Sigmoid colon (tissue), 4 donors: Measurements from ENCODE around the gene KIF2A.

Experiments
- EP300 ChIP-seq, 4 donors: sonication (generic); formaldehyde crosslinking; IDR thresholded peaks; one replicate each; pipeline ENCODE4 v1.6.1; 2017; ENCODE audit warnings: antibody characterized with exemption in 4 of 4
- POLR2A ChIP-seq, 2 donors: fragments of 450-650 bp; IDR thresholded peaks; one replicate each; pipeline ENCODE4 v1.6.1; 2016; ENCODE audit warnings: antibody characterized with exemption in 2 of 2, mild to moderate bottlenecking in 2 of 2, moderate library complexity in 2 of 2
- POLR2AphosphoS5 ChIP-seq, 4 donors: sonication (generic); formaldehyde crosslinking; IDR thresholded peaks; one replicate each; pipeline ENCODE4 v1.6.1; 2017; ENCODE audit warnings: antibody characterized with exemption in 4 of 4
- TF ChIP-seq, protein P1 (sequence below), 4 experiments: fragments of 450-650 bp in 3 of 4; fragments of 200-600 bp in 1 of 4; IDR thresholded peaks; one replicate each; pipeline ENCODE4 v1.5.1; 2016 to 2019; ENCODE audit warnings: antibody characterized with exemption in 4 of 4, mild to moderate bottlenecking in 3 of 4, moderate library complexity in 2 of 4

- TF ChIP-seq POLR2AphosphoS5 (IDR thresholded peaks at IDR 0.05), result no peak
- TF ChIP-seq, protein P1, sequence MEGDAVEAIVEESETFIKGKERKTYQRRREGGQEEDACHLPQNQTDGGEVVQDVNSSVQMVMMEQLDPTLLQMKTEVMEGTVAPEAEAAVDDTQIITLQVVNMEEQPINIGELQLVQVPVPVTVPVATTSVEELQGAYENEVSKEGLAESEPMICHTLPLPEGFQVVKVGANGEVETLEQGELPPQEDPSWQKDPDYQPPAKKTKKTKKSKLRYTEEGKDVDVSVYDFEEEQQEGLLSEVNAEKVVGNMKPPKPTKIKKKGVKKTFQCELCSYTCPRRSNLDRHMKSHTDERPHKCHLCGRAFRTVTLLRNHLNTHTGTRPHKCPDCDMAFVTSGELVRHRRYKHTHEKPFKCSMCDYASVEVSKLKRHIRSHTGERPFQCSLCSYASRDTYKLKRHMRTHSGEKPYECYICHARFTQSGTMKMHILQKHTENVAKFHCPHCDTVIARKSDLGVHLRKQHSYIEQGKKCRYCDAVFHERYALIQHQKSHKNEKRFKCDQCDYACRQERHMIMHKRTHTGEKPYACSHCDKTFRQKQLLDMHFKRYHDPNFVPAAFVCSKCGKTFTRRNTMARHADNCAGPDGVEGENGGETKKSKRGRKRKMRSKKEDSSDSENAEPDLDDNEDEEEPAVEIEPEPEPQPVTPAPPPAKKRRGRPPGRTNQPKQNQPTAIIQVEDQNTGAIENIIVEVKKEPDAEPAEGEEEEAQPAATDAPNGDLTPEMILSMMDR (IDR thresholded peaks at IDR 0.05), result no peak
- no peak for TF ChIP-seq POLR2A (IDR thresholded peaks at IDR 0.05)
- TF ChIP-seq EP300 (IDR thresholded peaks at IDR 0.05), result no peak
Observed at GRCh38 chr5:62385816-62386400, 79.9 kb downstream of the KIF2A start.
